Measurements from ENCODE around the gene HSPA5. TPM values are rescaled to one million over a fixed set of nuclear protein-coding genes. Genes with fewer than 3 reads are reported as not detected.
"Not testable (repeated sequence)": the region's sequence is repeated elsewhere in the genome, so short reads cannot be mapped to it uniquely, and the experiment has no call there.

Gene HSPA5
- total RNA-seq, 1 donor, result 130 TPM

- TF ChIP-seq CTCF (IDR thresholded peaks at IDR 0.05; ENCODE audit: insufficient read depth, low read depth, low read length), result no peak
- H3K4me3 ChIP-seq (ENCODE audit: low read depth, low read length), result no peak overlapping the region
- peak; percentile 23 for DNase-seq (ENCODE audit: low read depth)
These were observed 38.1 kb downstream of the HSPA5 start for GRCh38 chr9:125202846-125203618.

- no peak for TF ChIP-seq CTCF (IDR thresholded peaks at IDR 0.05; ENCODE audit: insufficient read depth, low read depth, low read length)
- H3K4me3 ChIP-seq (ENCODE audit: low read depth, low read length), result peak within 1 kb of the TSS; percentile 78
- DNase-seq (ENCODE audit: low read depth), result peak; percentile 99
These were observed 40.7 kb downstream of the HSPA5 start, which contains the start of gene RABEPK for GRCh38 chr9:125200216-125201047. Gene RABEPK, plus strand, starts transcription at chr9:125200542. Its CDS starts 2,472 bp downstream, at chr9:125203014.

- H3K4me3 ChIP-seq (ENCODE audit: low read depth, low read length); DNase-seq (ENCODE audit: low read depth): not testable (repeated sequence)
These were observed 45.6 kb downstream of the HSPA5 start for GRCh38 chr9:125195591-125195990.

GRCh38 chr9:125194466-125194865 is 46.7 kb downstream of the HSPA5 start:
- not testable (repeated sequence) for DNase-seq (ENCODE audit: low read depth); H3K4me3 ChIP-seq (ENCODE audit: low read depth, low read length)

GRCh38 chr9:125190361-125190801 is 50.8 kb downstream of the HSPA5 start:
- peak overlapping the region; percentile 91 for H3K4me3 ChIP-seq (ENCODE audit: low read depth, low read length)
- no peak for TF ChIP-seq CTCF (IDR thresholded peaks at IDR 0.05; ENCODE audit: insufficient read depth, low read depth, low read length)
- no peak for DNase-seq (ENCODE audit: low read depth)

- TF ChIP-seq CTCF (IDR thresholded peaks at IDR 0.05; ENCODE audit: insufficient read depth, low read depth, low read length), result peak; percentile 55
- DNase-seq (ENCODE audit: low read depth), result peak; percentile 97
- peak within 1 kb of the TSS; percentile 91 for H3K4me3 ChIP-seq (ENCODE audit: low read depth, low read length)
These were observed 51.5 kb downstream of the HSPA5 start, which contains the start of gene PPP6C for GRCh38 chr9:125189361-125190289. Gene PPP6C, minus strand, starts transcription at chr9:125189803. Its CDS starts 85 bp downstream, at chr9:125189718.

GRCh38 chr9:125189011-125189360 is 52.2 kb downstream of the HSPA5 start:
- no peak for TF ChIP-seq CTCF (IDR thresholded peaks at IDR 0.05; ENCODE audit: insufficient read depth, low read depth, low read length)
- H3K4me3 ChIP-seq (ENCODE audit: low read depth, low read length), result peak overlapping the region; percentile 91
- DNase-seq (ENCODE audit: low read depth), result no peak
